ENCODE results near the gene CCT8L2.
"Not testable (repeated sequence)": the region's sequence is repeated elsewhere in the genome, so short reads cannot be mapped to it uniquely, and the experiment has no call there.

DNA sequence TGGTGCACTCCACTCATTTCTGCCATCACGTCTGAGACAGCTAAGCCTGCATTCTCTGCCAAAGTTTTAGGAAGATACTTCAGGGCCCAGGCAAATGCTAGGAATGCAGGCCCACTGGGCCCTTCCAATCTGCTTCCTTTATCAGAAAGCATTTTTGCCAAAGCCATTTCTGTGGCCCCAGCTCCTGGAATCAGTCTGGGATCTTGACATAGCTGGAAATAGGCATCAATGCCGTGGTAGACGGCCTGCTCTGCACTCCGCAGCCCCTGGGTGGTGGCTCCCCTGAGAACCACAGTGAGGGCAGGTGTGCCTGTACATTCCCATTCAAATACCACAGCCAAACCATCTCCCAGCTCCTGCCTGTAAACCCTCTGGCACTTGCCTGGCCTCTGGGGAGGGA is 1.5 kb downstream of the CCT8L2 start:
- not testable (repeated sequence) for TF ChIP-seq POLR2A, EP300 (IDR thresholded peaks at IDR 0.05)
- TF ChIP-seq, protein P1, sequence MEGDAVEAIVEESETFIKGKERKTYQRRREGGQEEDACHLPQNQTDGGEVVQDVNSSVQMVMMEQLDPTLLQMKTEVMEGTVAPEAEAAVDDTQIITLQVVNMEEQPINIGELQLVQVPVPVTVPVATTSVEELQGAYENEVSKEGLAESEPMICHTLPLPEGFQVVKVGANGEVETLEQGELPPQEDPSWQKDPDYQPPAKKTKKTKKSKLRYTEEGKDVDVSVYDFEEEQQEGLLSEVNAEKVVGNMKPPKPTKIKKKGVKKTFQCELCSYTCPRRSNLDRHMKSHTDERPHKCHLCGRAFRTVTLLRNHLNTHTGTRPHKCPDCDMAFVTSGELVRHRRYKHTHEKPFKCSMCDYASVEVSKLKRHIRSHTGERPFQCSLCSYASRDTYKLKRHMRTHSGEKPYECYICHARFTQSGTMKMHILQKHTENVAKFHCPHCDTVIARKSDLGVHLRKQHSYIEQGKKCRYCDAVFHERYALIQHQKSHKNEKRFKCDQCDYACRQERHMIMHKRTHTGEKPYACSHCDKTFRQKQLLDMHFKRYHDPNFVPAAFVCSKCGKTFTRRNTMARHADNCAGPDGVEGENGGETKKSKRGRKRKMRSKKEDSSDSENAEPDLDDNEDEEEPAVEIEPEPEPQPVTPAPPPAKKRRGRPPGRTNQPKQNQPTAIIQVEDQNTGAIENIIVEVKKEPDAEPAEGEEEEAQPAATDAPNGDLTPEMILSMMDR (IDR thresholded peaks at IDR 0.05), result not testable (repeated sequence)

All from tibial nerve (tissue), 4 donors.